HG03460 (cell line): ENCODE results near the gene TMEM175.
"Not testable (repeated sequence)": the region's sequence is repeated elsewhere in the genome, so short reads cannot be mapped to it uniquely, and the experiment has no call there.

ENCODE experiments used
- ATAC-seq: cut with Tn5 transposase; IDR thresholded peaks from one replicate; pipeline ENCODE4 v1.9.1; 2021; ENCODE audit not compliant: unreplicated experiment

Gene TMEM175

DNA sequence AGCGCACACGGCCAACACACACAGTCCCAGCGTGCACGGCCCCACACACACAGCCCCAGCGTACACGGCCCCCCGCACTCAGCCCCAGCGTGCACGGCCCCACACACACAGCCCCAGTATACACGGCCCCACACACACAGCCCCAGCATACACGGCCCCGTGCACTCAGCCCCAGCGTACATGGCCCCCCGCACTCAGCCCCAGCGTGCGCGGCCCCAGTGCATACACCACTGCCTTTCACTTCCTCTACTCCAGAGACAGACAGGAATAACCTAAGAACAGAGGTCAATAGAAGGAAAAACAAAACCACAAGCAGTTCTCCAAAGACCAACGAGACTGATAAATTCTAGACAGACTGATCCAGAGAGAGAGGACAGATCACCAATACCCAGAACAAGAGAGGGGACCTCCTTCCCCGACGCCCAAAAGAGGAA, 17.2 kb upstream of the TMEM175 start:
- ATAC-seq: no peak

DNA sequence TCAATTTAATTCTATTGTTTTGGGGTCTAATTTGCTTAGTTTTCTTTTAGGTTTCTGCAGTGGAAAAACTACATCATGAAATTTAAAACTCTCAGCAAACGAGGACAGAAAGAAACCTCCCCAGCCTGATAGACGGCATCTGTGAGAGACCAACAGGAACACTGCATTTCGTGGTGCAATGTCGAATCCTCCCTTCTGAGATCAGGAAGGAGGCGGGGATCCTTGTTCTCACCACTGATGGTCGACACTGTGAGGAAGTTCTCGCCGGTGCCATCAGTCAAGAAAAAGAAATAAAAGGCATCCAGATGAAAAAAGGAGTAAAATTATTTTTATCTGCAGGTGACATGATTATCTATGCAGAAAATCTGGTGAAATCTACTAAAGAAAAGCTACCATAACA, 16.7 kb upstream of the TMEM175 start:
- no peak for ATAC-seq

DNA sequence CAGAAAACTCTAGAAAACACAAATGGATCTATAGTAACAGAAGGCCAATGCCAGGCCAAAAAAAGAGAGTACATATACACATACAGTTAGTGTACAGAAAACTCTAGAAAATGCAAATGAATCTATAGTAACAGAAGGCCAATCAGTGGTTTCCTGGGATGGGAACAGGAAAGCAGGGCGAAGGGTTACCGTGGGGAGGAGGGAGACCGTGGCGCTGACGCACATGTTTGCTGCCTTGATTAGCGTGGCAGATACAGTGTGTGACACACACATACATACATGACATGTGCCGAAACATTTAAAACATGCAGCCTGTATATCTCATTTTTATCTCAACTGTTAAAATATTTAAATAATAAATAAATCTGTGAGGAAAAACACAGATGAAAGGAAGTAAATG, 14.8 kb upstream of the TMEM175 start:
- no peak for ATAC-seq

DNA sequence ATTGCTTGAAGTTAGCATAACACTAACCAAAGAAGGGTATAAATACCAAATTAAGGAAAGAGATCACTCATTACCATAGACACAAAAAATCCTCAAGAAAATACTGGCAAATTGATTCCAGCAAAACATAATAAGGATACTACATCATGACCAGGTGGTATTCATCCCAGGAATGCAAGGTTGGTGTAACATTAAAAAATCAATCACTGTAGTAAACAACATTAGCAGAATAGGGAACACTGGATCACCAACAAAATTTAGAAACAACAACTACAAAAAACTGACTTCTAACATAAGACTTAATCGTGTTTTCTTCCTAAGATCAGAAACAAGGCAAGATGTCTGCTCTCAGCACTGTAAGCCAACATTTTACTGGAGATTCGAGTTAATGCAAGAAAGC, 14.3 kb upstream of the TMEM175 start:
- no peak for ATAC-seq

DNA sequence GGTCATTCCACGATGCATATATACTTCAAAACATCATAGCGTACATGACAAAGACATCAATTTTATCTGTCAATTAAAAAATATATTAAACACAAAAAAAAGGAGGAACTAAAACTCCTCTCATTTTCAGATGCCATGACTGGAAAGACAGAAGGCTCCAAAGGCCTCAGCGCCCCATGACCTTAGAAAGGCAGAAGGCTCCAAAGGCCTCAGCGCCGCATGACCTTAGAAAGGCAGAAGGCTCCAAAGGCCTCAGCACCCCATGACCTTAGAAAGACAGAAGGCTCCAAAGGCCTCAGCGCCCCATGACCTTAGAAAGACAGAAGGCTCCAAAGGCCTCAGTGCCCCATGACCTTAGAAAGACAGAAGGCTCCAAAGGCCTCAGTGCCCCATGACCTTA, 13.7 kb upstream of the TMEM175 start:
- not testable (repeated sequence) for ATAC-seq

DNA sequence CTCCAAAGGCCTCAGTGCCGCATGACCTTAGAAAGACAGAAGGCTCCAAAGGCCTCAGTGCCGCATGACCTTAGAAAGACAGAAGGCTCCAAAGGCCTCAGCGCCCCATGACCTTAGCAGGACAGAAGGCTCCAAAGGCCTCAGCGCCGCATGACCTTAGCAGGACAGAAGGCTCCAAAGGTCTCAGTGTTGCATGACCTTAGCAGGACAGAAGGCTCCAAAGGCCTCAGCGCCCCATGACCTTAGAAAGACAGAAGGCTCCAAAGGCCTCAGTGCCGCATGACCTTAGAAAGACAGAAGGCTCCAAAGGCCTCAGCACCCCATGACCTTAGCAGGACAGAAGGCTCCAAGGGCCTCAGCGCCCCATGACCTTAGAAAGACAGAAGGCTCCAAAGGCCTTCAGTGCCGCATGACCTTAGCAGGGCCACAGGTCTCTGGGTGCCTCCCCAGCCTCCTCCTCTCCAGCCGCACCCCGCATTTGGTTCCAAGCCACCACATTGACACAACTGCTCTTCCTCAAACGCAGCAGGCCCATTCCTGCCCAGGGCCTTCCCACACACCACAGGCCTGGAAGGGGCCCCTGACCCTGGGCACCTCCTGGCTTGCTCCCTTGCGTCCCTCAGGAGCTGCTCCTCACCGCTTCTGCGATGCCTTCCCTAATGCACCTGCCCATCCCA, 13.1 kb upstream of the TMEM175 start:
- not testable (repeated sequence) for ATAC-seq

DNA sequence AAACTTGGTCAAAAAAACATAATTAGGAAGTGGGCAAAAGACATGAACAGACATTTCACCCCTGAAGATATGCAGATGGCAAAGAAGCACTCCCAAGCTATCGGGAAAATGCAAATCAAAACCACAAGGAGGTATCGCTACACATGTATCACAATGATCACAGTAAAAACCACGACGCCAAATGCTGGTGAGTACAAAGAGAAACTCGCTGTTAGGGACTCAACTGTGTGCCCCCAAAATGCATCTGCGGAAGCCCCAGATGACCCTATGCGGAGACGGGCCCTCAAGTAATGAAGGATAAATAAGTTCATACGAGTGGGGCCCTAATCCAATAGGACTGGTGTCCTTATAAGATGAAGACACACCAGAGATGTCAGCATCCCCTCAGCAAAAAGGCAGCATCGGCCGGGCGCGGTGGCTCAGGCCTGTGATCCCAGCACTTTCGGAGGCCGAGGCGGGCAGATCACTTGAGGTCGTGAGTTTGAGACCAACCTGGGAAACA, 10.4 kb upstream of the TMEM175 start:
- no peak for ATAC-seq

DNA sequence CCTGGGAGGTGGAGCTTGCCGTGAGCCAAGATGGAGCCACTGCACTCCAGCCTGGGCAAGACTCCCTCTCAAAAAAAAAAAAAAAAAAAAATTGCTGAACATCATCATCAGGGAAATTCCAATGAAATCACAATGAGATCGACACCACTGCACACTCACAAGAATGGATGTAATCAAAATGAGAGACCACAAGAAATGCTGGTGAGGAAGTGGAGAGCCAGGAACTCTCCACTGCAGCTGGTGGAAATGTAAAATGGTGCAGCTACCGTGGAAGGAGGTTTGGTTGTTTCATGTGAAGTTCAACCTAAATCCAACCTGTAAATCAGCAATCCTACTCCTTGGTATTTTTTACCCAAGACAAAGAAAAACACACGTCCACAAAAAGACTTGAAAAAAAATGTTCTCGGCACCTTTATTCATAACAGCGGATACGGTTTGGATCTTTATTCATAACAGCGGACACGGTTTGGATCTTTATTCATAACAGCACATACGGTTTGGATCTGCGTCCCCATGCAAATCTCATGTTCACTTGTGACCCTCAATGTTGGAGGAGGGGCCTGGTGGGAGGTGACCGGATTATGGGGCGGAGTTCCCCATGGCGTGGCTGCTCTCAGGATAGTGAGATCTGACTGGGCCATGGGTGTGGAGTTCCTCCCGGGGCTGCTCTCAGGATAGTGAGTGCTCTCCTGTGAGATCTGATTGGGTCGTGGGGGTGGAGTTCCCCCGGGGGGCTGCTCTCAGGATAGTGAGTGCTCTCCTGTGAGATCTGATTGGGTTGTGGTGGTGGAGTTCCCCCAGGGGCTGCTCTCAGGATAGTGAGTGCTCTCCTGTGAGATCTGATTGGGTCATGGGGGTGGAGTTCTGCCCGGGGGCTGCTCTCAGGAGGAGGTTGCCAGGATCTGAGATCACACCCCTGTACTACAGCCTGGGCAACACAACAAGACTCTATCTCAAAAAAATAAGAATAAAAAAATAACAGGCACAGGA, 7.9 kb upstream of the TMEM175 start:
- ATAC-seq: no peak

DNA sequence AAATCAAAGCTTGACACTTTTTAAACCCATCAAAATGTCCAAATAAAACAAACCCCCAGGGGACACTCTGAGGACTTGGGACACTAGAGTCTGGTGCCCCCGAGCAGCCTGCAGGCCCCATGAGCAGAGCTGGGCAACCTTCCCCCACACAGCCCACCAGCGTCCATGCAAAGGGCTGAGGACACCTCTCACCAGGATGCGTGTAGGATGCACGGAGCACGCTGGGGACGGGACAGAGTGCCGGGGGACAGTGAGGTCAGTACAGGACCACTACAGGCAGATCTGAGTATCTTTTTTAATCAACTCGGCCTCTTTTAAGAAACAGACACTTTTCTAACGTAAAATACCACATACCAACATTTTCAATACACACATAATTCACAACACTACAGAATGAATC, 7.1 kb upstream of the TMEM175 start:
- no peak for ATAC-seq

DNA sequence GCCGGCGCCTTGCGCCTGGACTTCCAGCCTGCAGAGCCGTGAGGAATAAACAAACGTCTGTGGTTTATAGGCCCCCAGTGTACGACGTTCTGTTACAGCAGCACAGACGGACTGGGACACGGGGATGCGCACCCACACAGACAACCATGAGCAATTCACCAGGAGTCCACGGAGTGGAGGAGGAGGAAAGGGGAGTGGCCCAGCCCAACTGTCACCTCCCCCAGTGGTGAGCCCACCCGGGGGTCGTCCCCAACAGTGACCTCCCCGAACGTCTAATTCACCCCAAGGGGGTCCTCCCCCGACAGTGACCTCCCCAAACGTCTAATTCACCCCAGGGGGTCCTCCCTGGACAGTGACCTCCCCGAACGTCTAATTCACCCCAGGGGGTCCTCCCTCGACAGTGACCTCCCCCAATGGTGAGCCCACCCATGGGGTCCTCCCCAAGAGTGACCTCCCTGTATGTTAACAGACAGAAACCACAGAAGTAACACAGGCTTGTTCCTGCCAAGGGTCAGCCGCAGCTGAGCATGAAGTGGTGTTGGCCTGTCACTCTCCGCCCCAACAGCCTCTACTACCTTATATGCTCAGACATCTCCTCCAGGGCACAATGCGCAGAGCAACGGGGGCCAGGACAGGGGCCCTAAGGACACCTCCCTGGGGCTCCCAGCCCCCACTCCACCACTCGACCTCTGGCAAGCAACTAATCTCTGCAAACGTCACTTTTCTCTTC, 6.3 kb upstream of the TMEM175 start:
- no peak for ATAC-seq

DNA sequence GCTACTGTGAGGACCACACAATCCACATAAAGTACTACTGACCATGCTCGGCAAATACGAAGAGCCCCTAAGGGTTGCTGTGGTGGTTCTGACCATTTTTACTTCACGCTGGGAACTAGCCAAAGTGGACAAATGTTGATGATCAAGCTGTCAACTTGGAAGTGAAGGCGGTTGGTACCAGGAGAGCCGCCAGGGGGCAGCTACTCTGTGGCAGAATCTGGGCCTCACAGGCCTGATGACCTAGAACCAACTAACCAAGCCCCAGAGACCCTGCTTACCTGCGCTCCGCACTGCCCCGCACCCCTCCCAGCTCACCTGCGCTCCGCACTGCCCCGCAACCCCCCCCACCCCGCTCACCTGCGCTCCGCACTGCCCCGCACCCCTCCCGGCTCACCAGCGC, 5.7 kb upstream of the TMEM175 start:
- ATAC-seq: no peak

DNA sequence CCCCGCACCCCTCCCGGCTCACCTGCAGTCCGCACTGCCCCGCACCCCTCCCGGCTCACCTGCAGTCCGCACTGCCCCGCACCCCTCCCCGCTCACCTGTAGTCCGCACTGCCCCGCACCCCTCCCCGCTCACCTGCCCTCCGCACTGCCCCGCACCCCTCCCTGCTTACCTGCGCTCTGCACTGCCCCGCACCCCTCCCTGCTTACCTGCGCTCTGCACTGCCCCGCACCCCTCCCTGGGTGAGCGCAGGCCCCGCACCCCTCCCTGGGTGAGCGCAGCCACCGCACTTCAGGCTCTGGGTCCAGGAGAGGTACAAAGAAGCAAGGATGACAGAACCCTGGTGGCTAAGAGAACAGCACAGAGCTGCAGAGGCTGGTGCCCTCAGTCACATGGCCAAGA, 4.7 kb upstream of the TMEM175 start:
- not testable (repeated sequence) for ATAC-seq

DNA sequence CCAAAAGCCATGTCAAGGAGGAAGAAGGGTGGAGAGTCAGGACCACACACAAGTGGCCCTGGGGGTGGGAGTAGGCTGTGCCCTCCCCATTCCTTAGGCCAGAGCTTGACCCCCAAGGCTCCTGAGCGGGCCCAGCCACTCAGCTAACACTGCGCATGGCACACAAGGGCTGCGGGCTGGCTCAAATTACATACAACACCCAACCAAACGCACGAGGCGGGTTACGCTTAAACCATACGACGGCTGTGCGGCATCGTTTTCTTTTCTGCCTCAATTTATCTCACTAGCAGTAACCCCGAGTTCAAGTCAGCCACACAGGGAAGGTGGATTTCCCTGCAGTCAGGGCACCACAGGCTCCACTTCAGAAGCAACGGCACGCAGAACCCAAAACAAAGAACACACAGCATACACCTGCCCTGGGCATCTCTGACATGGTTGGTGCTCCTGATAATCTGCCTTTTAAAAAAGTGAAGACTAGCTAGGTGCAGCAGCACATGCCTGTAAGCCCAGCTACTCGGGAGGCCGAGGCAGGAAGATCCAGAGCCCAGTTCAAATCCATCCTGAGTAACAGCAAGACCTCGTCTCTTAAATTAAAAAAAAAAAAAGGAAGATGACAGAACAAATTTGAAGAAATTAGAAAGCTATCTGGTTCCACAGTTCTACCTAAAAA, 3.0 kb upstream of the TMEM175 start:
- no peak for ATAC-seq

DNA sequence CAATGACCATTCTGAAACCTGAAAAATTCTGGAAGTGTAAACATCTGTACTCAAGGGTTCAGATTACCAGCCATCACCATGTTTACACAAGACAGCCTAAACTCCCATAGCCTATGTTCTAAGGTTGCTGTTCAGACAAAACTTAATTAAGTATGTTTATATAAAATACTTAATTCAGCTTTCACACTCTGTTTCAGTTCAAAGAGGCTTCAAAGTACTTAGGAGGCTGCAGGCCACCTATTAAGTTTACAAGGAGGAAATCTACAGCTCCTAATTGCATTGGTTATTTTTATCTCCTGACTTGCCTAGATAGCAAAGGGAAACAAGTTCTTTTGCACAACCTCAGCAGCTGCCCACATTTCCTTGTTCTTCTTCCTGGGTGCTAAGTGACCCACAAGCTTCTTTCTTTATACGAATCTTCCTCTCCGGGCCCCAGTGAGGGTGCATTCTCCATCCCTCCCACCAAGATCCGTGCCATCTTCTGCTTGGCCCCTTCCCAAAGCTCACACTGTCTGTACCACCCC, 2.2 kb upstream of the TMEM175 start:
- no peak for ATAC-seq

DNA sequence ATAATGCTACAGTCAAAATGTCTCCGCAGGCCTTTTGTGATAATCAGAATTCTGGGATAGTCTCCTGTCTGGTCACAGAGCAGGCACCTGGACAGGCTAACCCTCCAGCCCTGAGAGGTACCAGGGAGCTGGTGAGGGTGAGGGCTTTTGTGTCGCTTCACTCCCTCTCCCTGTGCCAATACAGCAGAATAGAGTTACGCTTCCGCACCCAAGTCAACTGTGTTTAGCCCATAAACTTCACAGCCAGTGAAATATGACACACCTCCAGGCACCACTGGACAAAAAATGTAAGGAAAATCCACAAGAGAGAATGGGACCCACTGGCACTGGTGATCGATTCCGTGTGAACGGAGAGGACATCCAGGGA, 1.4 kb upstream of the TMEM175 start:
- no peak for ATAC-seq

DNA sequence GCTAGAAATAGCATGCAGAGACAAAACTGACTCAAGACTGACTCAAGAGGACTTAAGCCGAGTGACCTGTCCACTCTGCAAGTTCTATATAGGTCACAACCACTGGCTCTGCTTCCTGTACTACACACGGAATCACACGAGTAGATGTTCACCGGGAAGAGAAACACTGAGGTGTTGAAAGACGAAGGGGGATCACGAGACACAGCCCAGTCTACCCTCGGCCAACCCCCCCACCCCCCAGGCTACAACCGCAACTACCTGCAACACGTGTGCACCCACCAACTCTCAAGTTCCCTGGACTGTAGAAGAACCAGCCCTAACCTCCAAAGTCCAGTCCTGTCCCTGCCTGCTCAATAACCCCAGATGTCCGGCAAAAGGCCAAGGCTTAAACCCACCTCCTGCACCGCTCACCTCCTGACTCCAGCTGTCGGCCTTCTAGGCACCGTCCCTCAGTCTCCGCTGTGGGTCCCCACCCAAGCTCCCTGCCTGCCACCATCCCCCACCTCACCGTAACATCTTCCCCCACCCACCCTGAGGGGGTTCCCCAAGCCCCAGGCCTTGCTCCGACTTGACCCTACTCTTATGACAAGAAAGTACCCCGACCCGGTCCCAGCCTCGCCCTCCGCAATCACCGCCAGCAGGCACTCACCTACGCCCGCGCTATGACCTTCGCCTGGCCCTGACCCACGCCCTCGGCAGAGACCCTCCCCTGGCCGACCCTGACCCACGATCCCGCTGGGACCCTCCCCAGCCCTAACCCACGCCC, 883 bp upstream of the TMEM175 start:
- peak; percentile 7 for ATAC-seq

DNA sequence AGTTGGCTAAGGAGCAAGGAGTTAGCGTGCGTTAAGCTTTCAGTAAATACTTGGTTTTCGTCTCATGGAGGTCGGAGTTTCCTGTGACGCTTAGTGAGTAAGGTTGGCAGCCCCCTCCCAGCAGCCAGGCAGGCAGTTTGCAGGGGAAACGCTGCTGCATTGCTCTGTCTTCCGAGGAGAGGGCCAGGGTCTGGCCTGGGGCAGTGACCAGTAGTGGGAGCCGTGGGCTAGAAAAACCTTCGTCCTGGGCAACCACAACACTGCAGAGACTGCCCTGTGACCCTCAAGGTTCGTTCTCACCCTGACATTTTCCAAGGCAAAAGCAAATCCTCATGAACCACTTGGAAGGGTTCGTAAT, 432 bp downstream of the TMEM175 start:
- no peak for ATAC-seq

DNA sequence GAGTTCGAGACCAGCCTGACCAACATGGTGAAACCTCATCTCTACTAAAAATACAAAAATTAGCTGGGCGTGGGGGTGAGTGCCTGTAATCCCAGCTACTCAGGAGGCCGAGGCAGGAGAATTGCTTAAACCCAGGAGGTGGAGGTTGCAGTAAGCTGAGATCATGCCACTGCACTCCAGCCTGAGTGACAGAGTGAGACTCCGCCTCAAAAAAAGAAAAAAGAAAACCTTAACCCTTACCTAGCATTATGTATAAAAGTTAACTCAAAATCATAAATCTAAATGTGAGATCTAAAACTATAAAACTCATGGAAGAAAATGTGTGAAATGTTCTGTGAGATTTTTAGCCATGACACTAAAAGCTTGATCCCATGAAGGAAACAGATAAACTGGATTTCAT, 7.2 kb downstream of the TMEM175 start:
- ATAC-seq: not testable (repeated sequence)

DNA sequence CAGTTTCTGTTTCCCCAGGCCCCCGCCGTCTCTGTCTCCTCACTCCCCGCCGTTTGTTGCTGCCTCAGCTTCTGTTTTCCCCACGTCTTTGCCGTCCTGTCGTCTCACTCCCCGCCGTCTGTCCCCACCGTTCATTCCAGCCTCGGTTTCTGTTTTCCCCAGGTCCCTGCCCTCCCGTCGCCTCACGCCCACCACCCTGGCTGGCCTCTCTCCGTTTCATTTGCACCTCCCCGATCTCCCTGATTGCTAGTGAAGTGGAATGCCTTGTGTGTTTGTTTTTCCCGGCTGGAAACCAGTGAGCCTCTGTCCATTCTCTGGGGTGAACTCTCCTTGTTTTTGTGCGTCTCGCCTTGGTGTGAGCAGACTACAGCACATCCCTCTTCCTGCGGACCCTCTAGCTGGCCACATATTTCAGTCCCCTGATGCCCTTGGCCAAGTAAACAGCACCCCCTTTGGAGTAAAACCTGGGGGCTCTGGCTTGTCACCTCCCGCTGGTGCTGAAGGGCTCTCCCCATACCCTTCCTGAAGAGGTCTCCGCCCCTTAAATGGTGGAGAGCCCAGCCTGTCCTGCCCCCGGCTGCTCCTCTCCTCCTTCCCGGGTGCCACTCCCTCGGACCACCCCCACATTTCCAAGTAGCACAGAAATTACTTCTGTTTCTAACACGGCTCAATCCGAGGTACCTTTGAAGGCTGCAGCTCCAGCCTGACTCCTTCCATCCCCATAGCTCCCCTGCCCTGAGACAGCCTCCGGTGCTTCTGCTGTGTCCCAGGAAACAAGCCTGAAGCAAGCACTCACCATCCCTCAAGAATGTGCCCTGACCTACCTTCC, 13.2 kb downstream of the TMEM175 start:
- ATAC-seq: no peak
